Measurements from ENCODE around the gene PYGM.

PYGM gene

DNA sequence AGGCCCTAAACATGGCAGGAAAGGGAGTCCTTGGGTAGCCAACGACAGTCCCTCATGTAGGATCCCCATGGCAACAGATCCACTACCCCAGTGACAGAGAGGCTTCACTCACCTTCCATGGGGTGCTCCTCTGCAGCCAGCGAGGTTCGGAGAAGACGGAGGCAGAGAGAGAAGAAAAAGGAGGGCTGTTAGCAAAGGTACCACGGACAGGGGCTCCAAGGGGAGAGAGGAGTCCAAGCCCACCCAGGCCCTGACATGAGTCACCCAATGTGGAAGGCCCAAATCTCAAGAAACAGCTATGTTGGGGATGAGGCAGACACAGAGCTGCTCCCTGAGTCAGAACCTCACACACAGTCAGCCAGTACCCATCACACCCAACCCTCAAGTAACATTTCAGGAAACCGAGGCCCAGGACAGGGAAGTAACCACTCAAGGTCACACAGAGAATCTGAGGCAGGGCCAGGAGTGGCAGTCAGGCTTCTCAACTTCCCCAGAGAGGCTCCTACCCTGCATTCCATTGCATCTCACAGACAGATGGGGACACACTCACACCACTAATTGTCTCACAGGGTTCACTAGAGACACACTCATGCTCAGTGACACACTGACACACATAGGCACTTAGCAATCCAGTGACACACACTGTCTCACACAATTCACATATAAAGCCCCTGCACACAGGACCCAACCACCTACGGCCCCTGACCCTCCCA is 62.0 kb downstream of the PYGM start:
- no peaks in the 10 kb centered on the region for H3K27me3 ChIP-seq (ENCODE audit: insufficient read depth, low read depth, severe bottlenecking)
- no peak for DNase-seq
- H3K9me3 ChIP-seq (ENCODE audit: severe bottlenecking) = no peaks in the 10 kb centered on the region
- no peak overlapping the region for H3K27ac ChIP-seq
- H3K36me3 ChIP-seq = no peaks in the 10 kb centered on the region
- no peak for TF ChIP-seq CTCF (IDR thresholded peaks at IDR 0.05; ENCODE audit: low read depth, low read length)
- H3K4me3 ChIP-seq (ENCODE audit: low read depth, low read length) = no peak overlapping the region
